Measurements from ENCODE around the gene ANKFN1.

- TF ChIP-seq, protein P1, sequence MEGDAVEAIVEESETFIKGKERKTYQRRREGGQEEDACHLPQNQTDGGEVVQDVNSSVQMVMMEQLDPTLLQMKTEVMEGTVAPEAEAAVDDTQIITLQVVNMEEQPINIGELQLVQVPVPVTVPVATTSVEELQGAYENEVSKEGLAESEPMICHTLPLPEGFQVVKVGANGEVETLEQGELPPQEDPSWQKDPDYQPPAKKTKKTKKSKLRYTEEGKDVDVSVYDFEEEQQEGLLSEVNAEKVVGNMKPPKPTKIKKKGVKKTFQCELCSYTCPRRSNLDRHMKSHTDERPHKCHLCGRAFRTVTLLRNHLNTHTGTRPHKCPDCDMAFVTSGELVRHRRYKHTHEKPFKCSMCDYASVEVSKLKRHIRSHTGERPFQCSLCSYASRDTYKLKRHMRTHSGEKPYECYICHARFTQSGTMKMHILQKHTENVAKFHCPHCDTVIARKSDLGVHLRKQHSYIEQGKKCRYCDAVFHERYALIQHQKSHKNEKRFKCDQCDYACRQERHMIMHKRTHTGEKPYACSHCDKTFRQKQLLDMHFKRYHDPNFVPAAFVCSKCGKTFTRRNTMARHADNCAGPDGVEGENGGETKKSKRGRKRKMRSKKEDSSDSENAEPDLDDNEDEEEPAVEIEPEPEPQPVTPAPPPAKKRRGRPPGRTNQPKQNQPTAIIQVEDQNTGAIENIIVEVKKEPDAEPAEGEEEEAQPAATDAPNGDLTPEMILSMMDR (conservative IDR thresholded peaks at IDR 0.05; ENCODE audit: low read depth, low read length): no peak
- no peak for TF ChIP-seq EZH2 (IDR thresholded peaks at IDR 0.05; ENCODE audit: borderline replicate concordance, low read depth, low read length, poor library complexity, severe bottlenecking)
These were observed 78.0 kb downstream of the ANKFN1 start for GRCh38 chr17:56231252-56231651.

All from A673 (cell line).